Thyroid gland (tissue), 4 donors: ENCODE measurements around the gene FOXD1. TPM values are rescaled to one million over a fixed set of nuclear protein-coding genes. Genes with fewer than 3 reads are reported as not detected.

ENCODE experiments used
- DNase-seq, 2 donors: peaks; one replicate each; pipeline ENCODE4 v3.0.0-alpha.2; 2019
- H3K27ac ChIP-seq, 3 donors: fragments of 200-600 bp; sonication (generic); 1 replicate in 2 of 3; 2 replicates in 1 of 3; pipeline ENCODE4 v1.5.1; 2016 to 2019; ENCODE audit warnings: mild to moderate bottlenecking in 1 of 3, moderate library complexity in 1 of 3
- H3K27me3 ChIP-seq: fragments of 200-600 bp; sonication (generic); one replicate; pipeline ENCODE4 v1.5.1; 2019
- H3K36me3 ChIP-seq, 2 donors: fragments of 200-600 bp; sonication (generic); one replicate each; pipeline ENCODE4 v1.5.1; 2016 to 2019
- H3K4me1 ChIP-seq, 2 donors: fragments of 200-600 bp; sonication (generic); one replicate each; pipeline ENCODE4 v1.5.1; 2017 to 2019
- H3K4me3 ChIP-seq, 3 donors: fragments of 200-600 bp; sonication (generic); replicated peaks in 1 of 3; 1 replicate in 2 of 3; 2 replicates in 1 of 3; pipeline ENCODE4 v1.5.1; 2016; ENCODE audit warnings: mild to moderate bottlenecking in 1 of 3
- H3K9me3 ChIP-seq: fragments of 200-600 bp; sonication (generic); one replicate; pipeline ENCODE4 v1.5.1; 2017
- CTCF ChIP-seq, 6 experiments: fragments of 200-600 bp in 3 of 6; fragments of 450-650 bp in 3 of 6; sonication (generic) in 3 of 6; IDR thresholded peaks; one replicate each; pipeline ENCODE4 v1.5.1; 2016 to 2019; ENCODE audit warnings: antibody characterized with exemption in 6 of 6, mild to moderate bottlenecking in 2 of 6, inconsistent platforms in 1 of 6, moderate library complexity in 1 of 6
- POLR2A ChIP-seq, 2 donors: fragments of 450-650 bp; IDR thresholded peaks; one replicate each; pipeline ENCODE4 v1.6.1; 2017; ENCODE audit warnings: antibody characterized with exemption in 2 of 2, mild to moderate bottlenecking in 2 of 2, moderate library complexity in 1 of 2
- WGBS, 2 donors: methylation state at CpG; one replicate each; pipeline ENCODE4 v1.1.5; 2017; 5-methylcytosine and 5-hydroxymethylcytosine counted together
- intact Hi-C: fragments of 100-400 bp; cut with DNase I; formaldehyde crosslinking; loops from one replicate; pipeline ENCODE4 v1.15.1; 2023
- total RNA-seq, 4 donors: library from RNA; depleted of rRNA; stranded (reverse); fragments of >200 nt; gene quantifications; one replicate each; pipeline ENCODE4 v1.2.3, GENCODE V29; 2016

Gene FOXD1
- total RNA-seq, 4 donors from 2014 or later: 0.38 to 1.6 (median 1.2) TPM; not detected in 1

- no peak overlapping the region for H3K4me3 ChIP-seq
- intact Hi-C loops: loop anchor here (5.0 kb wide), 1 partner anchor 230 kb away; no protein-coding TSS in a partner anchor
- no peaks in the 10 kb centered on the region for H3K9me3 ChIP-seq
- 5 to 15% methylated on average over 29 to 38 of the region's 119 CpGs for WGBS, 2 donors
- H3K27me3 ChIP-seq: peaks cover 81% of the 10 kb centered on the region
- DNase-seq: no peak
- H3K4me1 ChIP-seq: peaks cover 10 to 16% of the 10 kb centered on the region in 2 donors
- TF ChIP-seq POLR2A (IDR thresholded peaks at IDR 0.05) (no peak), CTCF (IDR thresholded peaks at IDR 0.05) (no peak)
- H3K27ac ChIP-seq: no peak overlapping the region
- no peaks in the 10 kb centered on the region for H3K36me3 ChIP-seq
Observed at GRCh38 chr5:73446631-73447529, 1.7 kb downstream of the FOXD1 start.

- H3K4me3 ChIP-seq: no peak overlapping the region
- H3K27ac ChIP-seq: no peak overlapping the region
- intact Hi-C loops: loop anchor here (5.0 kb wide), 1 partner anchor 229 kb away; no protein-coding TSS in a partner anchor
- whole genome bisulfite sequencing, 2 donors: 25 to 28% methylated on average over 7 of the region's 7 CpGs
- no peak for DNase-seq
- no peaks in the 10 kb centered on the region for H3K9me3 ChIP-seq
- no peaks in the 10 kb centered on the region for H3K36me3 ChIP-seq
- H3K27me3 ChIP-seq: peaks cover 72% of the 10 kb centered on the region
- peaks cover 4 to 8% of the 10 kb centered on the region in 2 donors for H3K4me1 ChIP-seq
- no peak for TF ChIP-seq CTCF (IDR thresholded peaks at IDR 0.05)
- no peak for TF ChIP-seq POLR2A (IDR thresholded peaks at IDR 0.05)
Observed at GRCh38 chr5:73445665-73446630, 2.6 kb downstream of the FOXD1 start.

DNA sequence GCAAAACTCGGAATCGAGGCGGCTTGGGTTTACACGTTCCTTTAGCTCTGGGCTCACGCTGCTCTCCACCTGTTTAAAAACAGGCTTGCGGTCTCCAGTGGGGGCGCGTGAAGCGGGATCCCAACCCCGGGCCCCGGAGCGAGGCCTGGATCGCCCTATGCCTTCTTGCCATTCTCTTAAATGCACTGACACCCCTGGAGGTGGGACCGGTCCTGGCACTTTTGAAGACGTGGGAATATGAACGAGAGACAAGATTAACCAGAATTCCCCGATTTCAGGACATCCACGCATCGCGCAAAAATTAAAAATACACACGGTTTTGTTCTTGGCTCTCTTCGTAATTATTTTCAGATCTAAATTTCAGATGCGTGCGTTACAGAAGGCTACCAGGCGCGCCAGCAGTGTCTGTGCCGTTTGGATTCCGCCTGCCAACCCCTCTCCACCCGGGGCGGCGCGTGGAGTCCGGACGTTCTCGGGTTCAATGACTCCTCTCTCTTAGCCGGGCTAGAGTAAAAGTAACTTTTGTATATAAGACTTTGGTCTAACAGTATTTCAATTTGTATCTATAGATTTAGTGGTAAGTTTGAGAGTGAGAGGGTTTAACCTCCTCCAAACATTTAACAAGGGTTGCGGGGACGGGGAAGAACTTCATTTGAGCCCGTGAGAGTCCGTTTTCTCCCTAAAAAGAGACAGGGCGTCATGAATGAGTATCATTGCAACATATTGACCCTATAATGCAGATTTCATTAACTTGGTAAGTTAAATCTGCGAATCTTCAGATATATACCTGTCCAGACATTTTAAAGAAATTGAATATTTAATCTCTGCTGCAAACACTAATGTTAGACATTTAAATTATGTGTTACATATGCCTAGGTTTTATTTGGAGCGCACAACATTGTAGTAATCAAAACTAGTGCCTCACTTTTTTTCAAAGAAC lies 3.8 kb downstream of the FOXD1 start:
- H3K4me3 ChIP-seq: no peak overlapping the region
- H3K4me1 ChIP-seq: peaks cover 4 to 6% of the 10 kb centered on the region in 2 donors
- H3K27ac ChIP-seq: no peak overlapping the region
- intact Hi-C loops: loop anchor here (5.0 kb wide), 2 partner anchors 147 to 227 kb away; no protein-coding TSS in a partner anchor
- H3K9me3 ChIP-seq: no peaks in the 10 kb centered on the region
- DNase-seq: no peak
- no peaks in the 10 kb centered on the region for H3K36me3 ChIP-seq
- 19% methylated on average over 41 to 43 of the region's 43 CpGs for WGBS, 2 donors
- H3K27me3 ChIP-seq: peaks cover 67% of the 10 kb centered on the region
- no peak for TF ChIP-seq POLR2A (IDR thresholded peaks at IDR 0.05)
- TF ChIP-seq CTCF (IDR thresholded peaks at IDR 0.05): no peak

GRCh38 chr5:73443829-73444498 lies 4.6 kb downstream of the FOXD1 start:
- intact Hi-C loops: loop anchor here (5.0 kb wide), 1 partner anchor 147 kb away; no protein-coding TSS in a partner anchor
- H3K36me3 ChIP-seq: no peaks in the 10 kb centered on the region
- WGBS, 2 donors: 16 to 17% methylated on average over 24 to 34 of the region's 39 CpGs
- H3K4me1 ChIP-seq: peaks cover 4 to 6% of the 10 kb centered on the region in 2 donors
- H3K9me3 ChIP-seq: no peaks in the 10 kb centered on the region
- H3K4me3 ChIP-seq: no peak overlapping the region
- no peak for TF ChIP-seq POLR2A (IDR thresholded peaks at IDR 0.05)
- no peak for TF ChIP-seq CTCF (IDR thresholded peaks at IDR 0.05)
- DNase-seq: no peak
- H3K27me3 ChIP-seq: peaks cover 67% of the 10 kb centered on the region
- H3K27ac ChIP-seq: no peak overlapping the region
